ENCODE measurements around the gene FOXJ3. TPM values are rescaled to one million over a fixed set of nuclear protein-coding genes. Genes with fewer than 3 reads are reported as not detected.

The FOXJ3 gene
- total and polyA plus RNA-seq, 2 of the 13 experiments (the other 11 are each of a cell fraction or from before 2014, with no cell fraction given), result 16.6 to 48.5 TPM

DNA sequence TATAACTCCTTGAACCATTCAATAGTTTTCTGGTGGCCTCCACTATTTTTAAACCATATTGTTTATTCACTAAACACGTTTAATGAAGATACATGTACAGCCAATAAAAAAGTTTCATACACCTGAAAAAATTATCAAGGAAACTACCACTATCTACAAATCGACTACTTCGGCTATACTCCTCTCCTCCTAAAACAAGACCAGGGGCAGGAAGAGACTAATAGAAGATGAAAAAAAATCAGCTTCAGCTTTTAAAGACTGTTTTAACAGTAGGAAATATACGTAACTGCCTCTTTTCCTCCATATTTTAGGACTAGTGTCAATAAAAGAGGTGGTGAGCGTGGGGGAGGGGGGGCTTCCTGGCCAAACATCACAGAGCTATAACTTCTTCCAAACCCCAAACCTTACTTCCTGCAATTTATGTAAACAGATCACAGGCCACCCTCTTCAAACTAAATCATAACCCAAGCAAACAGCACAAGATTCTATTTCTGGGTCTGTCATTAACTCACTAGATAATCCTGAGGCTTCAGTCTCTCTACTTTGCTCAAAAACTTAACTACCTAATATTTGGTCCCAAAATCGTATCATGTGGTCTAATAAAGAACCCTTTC, 15.1 kb downstream of the FOXJ3 start (continued):
- TF ChIP-seq CHCHD3 (CRISPR knock-in tag; IDR thresholded peaks at IDR 0.05) (no peak), ZFP90 (CRISPR knock-in tag; IDR thresholded peaks at IDR 0.05; ENCODE audit: borderline replicate concordance) (no peak), ZNF781 (CRISPR knock-in tag; IDR thresholded peaks at IDR 0.05; ENCODE audit: borderline replicate concordance, not compliant biosample characterization) (no peak), NFE2L2 (IDR thresholded peaks at IDR 0.05; ENCODE audit: low read length) (no peak), ZMYM4 (CRISPR knock-in tag; IDR thresholded peaks at IDR 0.05) (no peak), RNF2 (conservative IDR thresholded peaks at IDR 0.05; ENCODE audit: low read depth) (no peak), PHF21A (CRISPR knock-in tag; IDR thresholded peaks at IDR 0.05) (peak; percentile 53), JARID2 (CRISPR knock-in tag; IDR thresholded peaks at IDR 0.05; ENCODE audit: insufficient replicate concordance) (no peak), ZNF766 (CRISPR knock-in tag; IDR thresholded peaks at IDR 0.05; ENCODE audit: borderline replicate concordance) (no peak), MEF2D (CRISPR knock-in tag; IDR thresholded peaks at IDR 0.05) (peak; percentile 98), NRL (CRISPR knock-in tag; IDR thresholded peaks at IDR 0.05; ENCODE audit: borderline replicate concordance) (no peak), ZSCAN12 (CRISPR knock-in tag; IDR thresholded peaks at IDR 0.05) (no peak), RAD51 (IDR thresholded peaks at IDR 0.05; ENCODE audit: borderline replicate concordance) (no peak), ZNF850 (CRISPR knock-in tag; conservative IDR thresholded peaks at IDR 0.05) (no peak), HOXA7 (CRISPR knock-in tag; IDR thresholded peaks at IDR 0.05) (no peak), ZNF790 (CRISPR knock-in tag; IDR thresholded peaks at IDR 0.05; ENCODE audit: borderline replicate concordance) (no peak), RBAK (CRISPR knock-in tag; IDR thresholded peaks at IDR 0.05) (no peak), NR2C2 (CRISPR knock-in tag; IDR thresholded peaks at IDR 0.05; ENCODE audit: borderline replicate concordance) (no peak), ZZZ3 (CRISPR knock-in tag; IDR thresholded peaks at IDR 0.05; ENCODE audit: borderline replicate concordance) (no peak), MBNL3 (CRISPR knock-in tag; conservative IDR thresholded peaks at IDR 0.05) (no peak), TOE1 (CRISPR knock-in tag; IDR thresholded peaks at IDR 0.05) (no peak), FOXP1 (IDR thresholded peaks at IDR 0.05) (no peak), FOXP1 (CRISPR knock-in tag; IDR thresholded peaks at IDR 0.05) (peak; percentile 52; the same call in 1 of the 2 replicates), KMT2A (CRISPR knock-in tag; IDR thresholded peaks at IDR 0.05) (no peak)
- TF ChIP-seq, protein P1, sequence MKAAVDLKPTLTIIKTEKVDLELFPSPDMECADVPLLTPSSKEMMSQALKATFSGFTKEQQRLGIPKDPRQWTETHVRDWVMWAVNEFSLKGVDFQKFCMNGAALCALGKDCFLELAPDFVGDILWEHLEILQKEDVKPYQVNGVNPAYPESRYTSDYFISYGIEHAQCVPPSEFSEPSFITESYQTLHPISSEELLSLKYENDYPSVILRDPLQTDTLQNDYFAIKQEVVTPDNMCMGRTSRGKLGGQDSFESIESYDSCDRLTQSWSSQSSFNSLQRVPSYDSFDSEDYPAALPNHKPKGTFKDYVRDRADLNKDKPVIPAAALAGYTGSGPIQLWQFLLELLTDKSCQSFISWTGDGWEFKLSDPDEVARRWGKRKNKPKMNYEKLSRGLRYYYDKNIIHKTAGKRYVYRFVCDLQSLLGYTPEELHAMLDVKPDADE (CRISPR knock-in tag; IDR thresholded peaks at IDR 0.05), result no peak
- TF ChIP-seq, protein P2, sequence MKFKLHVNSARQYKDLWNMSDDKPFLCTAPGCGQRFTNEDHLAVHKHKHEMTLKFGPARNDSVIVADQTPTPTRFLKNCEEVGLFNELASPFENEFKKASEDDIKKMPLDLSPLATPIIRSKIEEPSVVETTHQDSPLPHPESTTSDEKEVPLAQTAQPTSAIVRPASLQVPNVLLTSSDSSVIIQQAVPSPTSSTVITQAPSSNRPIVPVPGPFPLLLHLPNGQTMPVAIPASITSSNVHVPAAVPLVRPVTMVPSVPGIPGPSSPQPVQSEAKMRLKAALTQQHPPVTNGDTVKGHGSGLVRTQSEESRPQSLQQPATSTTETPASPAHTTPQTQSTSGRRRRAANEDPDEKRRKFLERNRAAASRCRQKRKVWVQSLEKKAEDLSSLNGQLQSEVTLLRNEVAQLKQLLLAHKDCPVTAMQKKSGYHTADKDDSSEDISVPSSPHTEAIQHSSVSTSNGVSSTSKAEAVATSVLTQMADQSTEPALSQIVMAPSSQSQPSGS (CRISPR knock-in tag; IDR thresholded peaks at IDR 0.05), result no peak
- TF ChIP-seq, protein P3, sequence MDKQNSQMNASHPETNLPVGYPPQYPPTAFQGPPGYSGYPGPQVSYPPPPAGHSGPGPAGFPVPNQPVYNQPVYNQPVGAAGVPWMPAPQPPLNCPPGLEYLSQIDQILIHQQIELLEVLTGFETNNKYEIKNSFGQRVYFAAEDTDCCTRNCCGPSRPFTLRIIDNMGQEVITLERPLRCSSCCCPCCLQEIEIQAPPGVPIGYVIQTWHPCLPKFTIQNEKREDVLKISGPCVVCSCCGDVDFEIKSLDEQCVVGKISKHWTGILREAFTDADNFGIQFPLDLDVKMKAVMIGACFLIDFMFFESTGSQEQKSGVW (CRISPR knock-in tag; IDR thresholded peaks at IDR 0.05; ENCODE audit: borderline replicate concordance), result no peak
- TF ChIP-seq, protein P4, sequence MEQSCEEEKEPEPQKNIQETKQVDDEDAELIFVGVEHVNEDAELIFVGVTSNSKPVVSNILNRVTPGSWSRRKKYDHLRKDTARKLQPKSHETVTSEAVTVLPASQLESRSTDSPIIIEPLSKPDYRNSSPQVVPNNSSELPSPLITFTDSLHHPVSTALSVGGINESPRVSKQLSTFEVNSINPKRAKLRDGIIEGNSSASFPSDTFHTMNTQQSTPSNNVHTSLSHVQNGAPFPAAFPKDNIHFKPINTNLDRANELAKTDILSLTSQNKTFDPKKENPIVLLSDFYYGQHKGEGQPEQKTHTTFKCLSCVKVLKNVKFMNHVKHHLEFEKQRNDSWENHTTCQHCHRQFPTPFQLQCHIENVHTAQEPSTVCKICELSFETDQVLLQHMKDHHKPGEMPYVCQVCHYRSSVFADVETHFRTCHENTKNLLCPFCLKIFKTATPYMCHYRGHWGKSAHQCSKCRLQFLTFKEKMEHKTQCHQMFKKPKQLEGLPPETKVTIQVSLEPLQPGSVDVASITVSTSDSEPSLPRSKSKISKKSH (CRISPR knock-in tag; IDR thresholded peaks at IDR 0.05; ENCODE audit: borderline replicate concordance), result no peak
